ENCODE results near the gene BEST4. TPM values are rescaled to one million over a fixed set of nuclear protein-coding genes. Genes with fewer than 3 reads are reported as not detected.
A peak's percentile ranks its signal among the peaks of the same experiment; 100 is the strongest.

BEST4 gene
- total RNA-seq (1 to 10 TPM; 1.1 to 1.7 TPM), polyA plus RNA-seq (ENCODE audit: insufficient read depth, low read depth, low replicate concordance) (0.79 TPM)
- long read RNA-seq, donor 1, result 0 reads
- long read RNA-seq, donor 2, result 0 reads

GRCh38 chr1:44788120-44788860 is at the start of gene BEST4:
BEST4 (minus strand) TSS chr1:44788170; CDS start chr1:44787705, 465 bp downstream.
- Histone ChIP-seq H3K27ac (no peak within 1 kb of the TSS), H3K4me3 (no peak within 1 kb of the TSS), H3K9me3 (no peaks in the 10 kb centered on the region), H3K4me1 (peaks cover 20% of the 10 kb centered on the region), H3K27me3 (no peaks in the 10 kb centered on the region), H3K36me3 (ENCODE audit: low read depth, missing control alignments) (no peaks in the 10 kb centered on the region)
- no peak for DNase-seq
- no peak for TF ChIP-seq POLR2A (IDR thresholded peaks at IDR 0.05)
- no peak for TF ChIP-seq CTCF (IDR thresholded peaks at IDR 0.05)
- WGBS, 2 donors, result 89 to 92% methylated on average over 8 to 9 of the region's 9 CpGs
- intact Hi-C loops (cut with DNase I; ENCODE audit: low total_unique reads), result no loop called here

DNA sequence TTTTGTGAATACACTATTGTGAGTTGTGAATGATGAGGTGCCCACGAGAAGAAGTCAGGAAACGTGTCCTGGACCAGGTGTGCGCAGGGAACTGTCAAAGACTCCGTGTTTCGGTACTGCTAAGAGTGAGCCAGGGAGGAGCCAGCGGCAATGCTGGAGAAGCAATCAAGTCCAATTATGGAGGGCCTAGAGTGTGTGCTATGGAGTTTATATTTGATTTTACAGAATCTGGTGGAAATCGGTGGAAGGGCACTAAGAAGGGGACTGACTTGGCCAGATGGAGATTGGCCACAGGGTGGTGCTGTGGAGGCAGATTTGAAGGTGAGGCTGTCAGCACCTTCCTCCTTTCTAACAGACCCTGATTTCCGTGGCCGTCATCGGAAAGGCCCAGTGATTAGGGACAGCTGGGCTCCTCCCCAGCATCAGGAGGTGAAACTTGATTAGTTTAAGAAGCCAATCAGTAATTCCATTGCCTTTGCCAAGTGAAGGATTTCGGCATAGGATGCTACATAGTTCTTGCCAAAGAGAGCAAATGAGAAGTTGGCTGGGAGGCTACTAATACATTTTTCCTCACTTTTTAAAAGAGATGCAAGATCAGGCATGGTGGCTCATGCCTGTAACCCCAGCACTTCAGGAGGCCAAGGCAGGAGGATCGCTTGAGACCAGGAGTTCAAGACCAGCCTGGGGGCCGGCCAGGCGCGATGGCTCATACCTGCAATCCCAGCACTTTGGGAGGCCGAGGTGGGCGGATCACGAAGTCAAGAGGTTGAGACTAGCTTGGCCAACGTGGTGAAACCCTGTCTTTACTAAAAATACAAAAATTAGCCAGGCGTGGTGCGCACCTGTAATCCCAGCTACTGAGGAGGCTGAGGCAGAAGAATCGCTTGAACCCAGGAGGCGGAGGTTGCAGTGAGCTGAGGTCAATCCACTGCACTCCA is 48.0 kb upstream of the BEST4 start:
- intact Hi-C loops (cut with DNase I; ENCODE audit: low total_unique reads), result loop anchor here (10.0 kb wide), 1 partner anchor 179 kb away; the partner anchor contains the start of genes HECTD3 and UROD
- Histone ChIP-seq H3K27me3 (no peaks in the 10 kb centered on the region), H3K27ac (peak overlapping the region; percentile 6 to 33), H3K4me1 (peaks cover 56% of the 10 kb centered on the region), H3K36me3 (ENCODE audit: low read depth, missing control alignments) (no peaks in the 10 kb centered on the region), H3K9me3 (no peaks in the 10 kb centered on the region), H3K4me3 (no peak overlapping the region)
- 54 to 58% methylated on average over 23 of the region's 23 CpGs for WGBS, 2 donors
- peak; percentile 93 for DNase-seq
- peak; percentile 81 to 87 (median 84) for TF ChIP-seq CTCF (IDR thresholded peaks at IDR 0.05)
- TF ChIP-seq POLR2A (IDR thresholded peaks at IDR 0.05), result no peak

DNA sequence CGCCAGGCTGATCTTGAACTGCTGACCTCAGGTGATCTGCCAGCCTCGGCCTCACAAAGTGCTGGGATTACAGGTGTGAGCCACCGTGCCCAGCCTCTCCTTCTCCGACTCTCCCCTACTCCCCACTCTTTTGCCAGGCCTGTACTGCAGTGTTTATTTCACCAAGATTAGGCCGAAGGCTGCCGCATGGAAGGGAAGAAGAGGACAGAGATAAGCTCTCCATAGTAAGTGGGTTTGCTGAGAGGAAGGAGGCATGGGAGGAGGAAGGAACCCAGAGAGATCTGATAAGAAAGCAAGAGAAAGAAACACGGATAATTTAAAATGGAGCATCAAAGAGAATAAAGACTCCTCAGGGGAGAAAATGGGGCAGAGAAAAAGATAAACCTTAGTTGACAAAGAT is 46.4 kb upstream of the BEST4 start:
- Histone ChIP-seq H3K4me3 (no peak overlapping the region), H3K4me1 (peaks cover 56% of the 10 kb centered on the region), H3K27me3 (no peaks in the 10 kb centered on the region), H3K36me3 (ENCODE audit: low read depth, missing control alignments) (no peaks in the 10 kb centered on the region), H3K9me3 (no peaks in the 10 kb centered on the region), H3K27ac (peak overlapping the region; percentile 33 to 41)
- TF ChIP-seq CTCF (IDR thresholded peaks at IDR 0.05), result no peak
- TF ChIP-seq POLR2A (IDR thresholded peaks at IDR 0.05), result no peak
- intact Hi-C loops (cut with DNase I; ENCODE audit: low total_unique reads), result loop anchor here (10.0 kb wide), 1 partner anchor 180 kb away; the partner anchor contains the start of genes HECTD3 and UROD
- 39 to 43% methylated on average over 7 of the region's 7 CpGs for WGBS, 2 donors
- DNase-seq, result no peak

DNA sequence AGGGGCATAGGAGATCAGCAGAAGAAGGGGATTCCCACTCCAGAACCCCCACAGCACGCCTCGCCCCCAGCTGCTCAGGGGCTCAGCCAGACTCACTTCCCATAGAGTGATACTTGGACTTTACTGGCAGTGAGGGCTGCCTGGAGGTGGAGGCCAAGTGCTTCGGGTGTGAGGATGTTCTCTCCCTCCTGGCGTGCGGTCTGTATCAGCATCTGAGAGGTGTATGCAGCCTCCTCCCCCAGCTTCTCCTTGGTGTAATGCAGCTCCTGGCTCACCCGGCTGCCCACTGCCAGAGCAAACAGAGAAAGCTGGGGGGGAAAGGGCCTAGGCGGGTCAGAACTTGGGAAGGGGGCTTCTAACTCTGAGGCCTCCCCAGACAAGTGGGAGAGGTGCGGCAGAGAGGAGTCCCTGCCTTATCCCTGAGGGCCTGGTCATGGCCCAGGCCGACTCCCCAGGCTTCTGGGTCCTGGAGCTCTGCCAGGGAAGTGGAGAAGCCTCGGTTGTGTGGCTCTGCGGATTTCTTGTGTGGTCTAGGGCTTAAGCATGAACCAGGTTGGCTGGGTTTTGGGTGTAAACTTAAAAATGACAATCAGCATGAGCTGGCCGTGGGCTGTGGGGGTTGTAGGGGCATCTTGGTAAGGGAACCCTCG is 44.2 kb upstream of the BEST4 start:
- Histone ChIP-seq H3K4me1 (peaks cover 56% of the 10 kb centered on the region), H3K4me3 (no peak overlapping the region), H3K27me3 (no peaks in the 10 kb centered on the region), H3K9me3 (no peaks in the 10 kb centered on the region), H3K36me3 (ENCODE audit: low read depth, missing control alignments) (no peaks in the 10 kb centered on the region), H3K27ac (peak overlapping the region in 1 of 2 donors; percentile 45)
- TF ChIP-seq CTCF (IDR thresholded peaks at IDR 0.05), result no peak
- TF ChIP-seq POLR2A (IDR thresholded peaks at IDR 0.05), result no peak
- 38 to 51% methylated on average over 9 to 13 of the region's 13 CpGs for WGBS, 2 donors
- intact Hi-C loops (cut with DNase I; ENCODE audit: low total_unique reads), result loop anchor here (10.0 kb wide), 1 partner anchor 183 kb away; the partner anchor contains the start of genes HECTD3 and UROD
- peak; percentile 62 for DNase-seq
